Measurements from ENCODE around the gene KPNA6.
"Not testable (repeated sequence)": the region's sequence is repeated elsewhere in the genome, so short reads cannot be mapped to it uniquely, and the experiment has no call there.

Gene KPNA6

GRCh38 chr1:32116531-32116930 lies 8.7 kb downstream of the KPNA6 start:
- 92 to 95% methylated on average over 4 of the region's 4 CpGs for WGBS, 2 experiments
- Histone ChIP-seq H3K27me3 (ENCODE audit: control insufficient read depth, insufficient read depth, low read length, poor library complexity, severe bottlenecking) (no peaks in the 10 kb centered on the region), H3K9me3 (ENCODE audit: control insufficient read depth, low read length) (no peaks in the 10 kb centered on the region), H3K4me3 (ENCODE audit: insufficient read depth, low read depth, low read length) (no peak overlapping the region), H3K36me3 (ENCODE audit: control insufficient read depth, insufficient read depth, low read length) (no peaks in the 10 kb centered on the region), H3K27ac (ENCODE audit: insufficient read depth, low read depth, low read length, poor library complexity, severe bottlenecking) (no peak overlapping the region), H3K4me1 (ENCODE audit: control insufficient read depth, insufficient read depth, low read length) (no peaks in the 10 kb centered on the region)

DNA sequence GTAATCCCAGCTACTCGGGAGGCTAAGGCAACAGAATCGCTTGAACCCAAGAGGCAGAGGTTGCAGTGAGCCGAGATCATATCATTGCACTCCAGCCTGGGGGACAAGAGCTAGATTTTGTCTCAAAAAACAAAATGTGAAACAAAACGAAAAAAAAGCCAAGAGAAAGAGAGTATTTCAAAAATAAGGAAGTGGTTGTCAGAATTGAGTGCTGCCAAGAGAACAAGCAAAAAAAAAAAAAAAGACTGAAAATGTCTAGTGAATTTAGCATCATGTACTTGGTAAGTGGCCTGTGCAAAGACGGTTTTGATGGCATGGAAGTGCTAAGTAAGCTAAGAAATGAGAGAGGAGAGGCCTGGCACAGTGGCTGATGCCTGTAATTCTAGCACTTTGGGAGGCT lies 14.3 kb downstream of the KPNA6 start:
- no peaks in the 10 kb centered on the region for H3K9me3 ChIP-seq (ENCODE audit: control insufficient read depth, low read length)
- no peaks in the 10 kb centered on the region for H3K36me3 ChIP-seq (ENCODE audit: control insufficient read depth, insufficient read depth, low read length)
- no peaks in the 10 kb centered on the region for H3K27me3 ChIP-seq (ENCODE audit: control insufficient read depth, insufficient read depth, low read length, poor library complexity, severe bottlenecking)
- no peak overlapping the region for H3K27ac ChIP-seq (ENCODE audit: insufficient read depth, low read depth, low read length, poor library complexity, severe bottlenecking)
- peaks cover 5% of the 10 kb centered on the region for H3K4me1 ChIP-seq (ENCODE audit: control insufficient read depth, insufficient read depth, low read length)
- H3K4me3 ChIP-seq (ENCODE audit: insufficient read depth, low read depth, low read length): no peak overlapping the region
- WGBS, 2 experiments: 92 to 93% methylated on average over 5 of the region's 5 CpGs

DNA sequence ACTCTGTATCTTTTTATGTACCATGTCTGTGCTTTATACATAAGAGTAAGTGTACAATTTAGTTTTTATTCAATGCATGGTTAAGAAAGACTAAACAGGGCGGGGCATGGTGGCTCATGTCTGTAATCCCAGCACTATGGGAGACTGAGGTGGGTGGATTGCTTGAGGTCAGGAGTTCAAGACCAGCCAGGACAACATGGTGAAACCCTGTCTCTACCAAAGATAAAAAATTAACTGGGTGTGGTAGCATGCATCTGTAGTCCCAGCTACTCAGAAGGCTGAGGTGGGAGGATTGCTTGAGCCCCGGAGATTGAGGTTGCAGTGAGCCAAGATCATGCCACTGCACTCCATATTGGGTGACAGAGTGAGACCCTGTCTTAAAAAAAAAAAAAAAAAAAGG lies 15.5 kb downstream of the KPNA6 start:
- not testable (repeated sequence) for H3K4me3 ChIP-seq (ENCODE audit: insufficient read depth, low read depth, low read length); H3K9me3 ChIP-seq (ENCODE audit: control insufficient read depth, low read length); H3K27ac ChIP-seq (ENCODE audit: insufficient read depth, low read depth, low read length, poor library complexity, severe bottlenecking); H3K4me1 ChIP-seq (ENCODE audit: control insufficient read depth, insufficient read depth, low read length); H3K27me3 ChIP-seq (ENCODE audit: control insufficient read depth, insufficient read depth, low read length, poor library complexity, severe bottlenecking); H3K36me3 ChIP-seq (ENCODE audit: control insufficient read depth, insufficient read depth, low read length)
- 95% methylated on average over 2 of the region's 2 CpGs for WGBS, 2 experiments

DNA sequence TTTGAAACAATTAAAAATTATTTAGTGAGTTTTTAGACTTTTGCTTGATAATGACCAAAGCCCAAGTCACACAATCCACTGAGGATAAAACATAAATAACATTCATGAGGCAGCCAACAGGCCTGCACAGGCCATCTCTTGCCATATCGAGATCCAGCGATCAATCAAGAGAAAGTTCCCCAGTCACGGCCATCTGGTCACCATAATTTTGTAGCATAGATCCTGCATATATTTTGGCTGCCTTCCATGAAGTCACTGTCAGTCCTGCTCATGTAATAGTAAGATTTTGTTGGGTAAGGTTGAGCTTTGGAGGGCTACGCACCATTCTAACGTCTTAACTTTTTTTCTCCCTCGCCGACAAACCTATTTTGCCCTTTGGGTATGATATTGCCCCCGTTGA lies 17.5 kb downstream of the KPNA6 start:
- no peak overlapping the region for H3K4me3 ChIP-seq (ENCODE audit: insufficient read depth, low read depth, low read length)
- 95 to 96% methylated on average over 8 of the region's 8 CpGs for WGBS, 2 experiments

GRCh38 chr1:32126770-32127169 lies 18.9 kb downstream of the KPNA6 start:
- H3K4me3 ChIP-seq (ENCODE audit: insufficient read depth, low read depth, low read length): no peak overlapping the region

More for the DNA sequence above, 17.5 kb downstream of the KPNA6 start:
- peaks cover 8% of the 10 kb centered on the region for H3K4me1 ChIP-seq (ENCODE audit: control insufficient read depth, insufficient read depth, low read length)
- no peaks in the 10 kb centered on the region for H3K9me3 ChIP-seq (ENCODE audit: control insufficient read depth, low read length)
- H3K27ac ChIP-seq (ENCODE audit: insufficient read depth, low read depth, low read length, poor library complexity, severe bottlenecking): no peak overlapping the region
- H3K36me3 ChIP-seq (ENCODE audit: control insufficient read depth, insufficient read depth, low read length): no peaks in the 10 kb centered on the region
- no peaks in the 10 kb centered on the region for H3K27me3 ChIP-seq (ENCODE audit: control insufficient read depth, insufficient read depth, low read length, poor library complexity, severe bottlenecking)

GRCh38 chr1:32127409-32128198 lies 19.7 kb downstream of the KPNA6 start:
- Histone ChIP-seq H3K4me3 (ENCODE audit: insufficient read depth, low read depth, low read length) (no peak overlapping the region), H3K27ac (ENCODE audit: insufficient read depth, low read depth, low read length, poor library complexity, severe bottlenecking) (peak overlapping the region; percentile 26), H3K9me3 (ENCODE audit: control insufficient read depth, low read length) (no peaks in the 10 kb centered on the region), H3K4me1 (ENCODE audit: control insufficient read depth, insufficient read depth, low read length) (peaks cover 8% of the 10 kb centered on the region), H3K27me3 (ENCODE audit: control insufficient read depth, insufficient read depth, low read length, poor library complexity, severe bottlenecking) (no peaks in the 10 kb centered on the region), H3K36me3 (ENCODE audit: control insufficient read depth, insufficient read depth, low read length) (no peaks in the 10 kb centered on the region)
- 74 to 75% methylated on average over 4 of the region's 4 CpGs for WGBS, 2 experiments

More at GRCh38 chr1:32126770-32127169, 18.9 kb downstream of the KPNA6 start:
- Histone ChIP-seq H3K4me1 (ENCODE audit: control insufficient read depth, insufficient read depth, low read length) (peaks cover 8% of the 10 kb centered on the region), H3K9me3 (ENCODE audit: control insufficient read depth, low read length) (no peaks in the 10 kb centered on the region), H3K27me3 (ENCODE audit: control insufficient read depth, insufficient read depth, low read length, poor library complexity, severe bottlenecking) (no peaks in the 10 kb centered on the region), H3K36me3 (ENCODE audit: control insufficient read depth, insufficient read depth, low read length) (no peaks in the 10 kb centered on the region), H3K27ac (ENCODE audit: insufficient read depth, low read depth, low read length, poor library complexity, severe bottlenecking) (no peak overlapping the region)
- WGBS, 2 experiments: 91 to 96% methylated on average over 3 of the region's 3 CpGs

- 91 to 93% methylated on average over 1 of the region's 1 CpG for WGBS, 2 experiments
- Histone ChIP-seq H3K4me3 (ENCODE audit: insufficient read depth, low read depth, low read length) (no peak overlapping the region), H3K27ac (ENCODE audit: insufficient read depth, low read depth, low read length, poor library complexity, severe bottlenecking) (no peak overlapping the region), H3K27me3 (ENCODE audit: control insufficient read depth, insufficient read depth, low read length, poor library complexity, severe bottlenecking) (no peaks in the 10 kb centered on the region), H3K4me1 (ENCODE audit: control insufficient read depth, insufficient read depth, low read length) (peaks cover 8% of the 10 kb centered on the region), H3K9me3 (ENCODE audit: control insufficient read depth, low read length) (no peaks in the 10 kb centered on the region), H3K36me3 (ENCODE audit: control insufficient read depth, insufficient read depth, low read length) (no peaks in the 10 kb centered on the region)
Observed at GRCh38 chr1:32128479-32128878, 20.6 kb downstream of the KPNA6 start.

GRCh38 chr1:32128964-32129363 lies 21.1 kb downstream of the KPNA6 start:
- Histone ChIP-seq H3K27me3 (ENCODE audit: control insufficient read depth, insufficient read depth, low read length, poor library complexity, severe bottlenecking) (no peaks in the 10 kb centered on the region), H3K4me1 (ENCODE audit: control insufficient read depth, insufficient read depth, low read length) (peaks cover 8% of the 10 kb centered on the region), H3K27ac (ENCODE audit: insufficient read depth, low read depth, low read length, poor library complexity, severe bottlenecking) (no peak overlapping the region), H3K36me3 (ENCODE audit: control insufficient read depth, insufficient read depth, low read length) (no peaks in the 10 kb centered on the region), H3K9me3 (ENCODE audit: control insufficient read depth, low read length) (no peaks in the 10 kb centered on the region), H3K4me3 (ENCODE audit: insufficient read depth, low read depth, low read length) (no peak overlapping the region)
- 73 to 100% methylated on average over 1 of the region's 1 CpG for WGBS, 2 experiments

GRCh38 chr1:32133950-32134280 lies 26.1 kb downstream of the KPNA6 start:
- not testable (repeated sequence) for H3K4me1 ChIP-seq (ENCODE audit: control insufficient read depth, insufficient read depth, low read length); H3K4me3 ChIP-seq (ENCODE audit: insufficient read depth, low read depth, low read length); H3K27ac ChIP-seq (ENCODE audit: insufficient read depth, low read depth, low read length, poor library complexity, severe bottlenecking); H3K9me3 ChIP-seq (ENCODE audit: control insufficient read depth, low read length); H3K27me3 ChIP-seq (ENCODE audit: control insufficient read depth, insufficient read depth, low read length, poor library complexity, severe bottlenecking); H3K36me3 ChIP-seq (ENCODE audit: control insufficient read depth, insufficient read depth, low read length)
- 96 to 98% methylated on average over 8 to 9 of the region's 9 CpGs for WGBS, 2 experiments

DNA sequence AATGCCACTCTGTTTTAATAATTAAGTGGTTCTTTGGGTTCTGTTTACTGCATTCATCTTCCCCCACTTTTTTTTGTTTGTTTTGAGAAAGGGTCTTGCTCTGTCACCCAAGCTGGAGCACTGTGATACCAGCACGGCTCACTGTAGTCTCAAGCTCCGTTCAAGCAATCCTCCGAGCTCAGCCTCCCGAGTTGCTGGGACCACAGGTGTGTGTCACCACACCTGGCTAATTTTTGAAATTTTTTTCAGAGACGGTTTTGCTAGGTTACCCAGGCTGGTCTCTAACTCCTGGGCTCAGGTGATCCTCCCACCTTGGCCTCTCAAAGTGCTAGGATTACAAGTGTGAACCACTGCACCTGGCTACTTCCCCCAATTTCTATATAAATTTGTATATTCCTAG lies 29.3 kb downstream of the KPNA6 start:
- no peaks in the 10 kb centered on the region for H3K9me3 ChIP-seq (ENCODE audit: control insufficient read depth, low read length)
- no peak overlapping the region for H3K27ac ChIP-seq (ENCODE audit: insufficient read depth, low read depth, low read length, poor library complexity, severe bottlenecking)
- 92 to 95% methylated on average over 5 of the region's 5 CpGs for WGBS, 2 experiments
- H3K27me3 ChIP-seq (ENCODE audit: control insufficient read depth, insufficient read depth, low read length, poor library complexity, severe bottlenecking): no peaks in the 10 kb centered on the region
- H3K4me1 ChIP-seq (ENCODE audit: control insufficient read depth, insufficient read depth, low read length): peaks cover under 1% of the 10 kb centered on the region
- H3K4me3 ChIP-seq (ENCODE audit: insufficient read depth, low read depth, low read length): no peak overlapping the region
- H3K36me3 ChIP-seq (ENCODE audit: control insufficient read depth, insufficient read depth, low read length): no peaks in the 10 kb centered on the region

GRCh38 chr1:32138965-32139364 lies 31.1 kb downstream of the KPNA6 start:
- H3K4me1 ChIP-seq (ENCODE audit: control insufficient read depth, insufficient read depth, low read length): peaks cover 4% of the 10 kb centered on the region
- WGBS, 2 experiments: 93 to 97% methylated on average over 4 to 5 of the region's 5 CpGs
- no peak overlapping the region for H3K4me3 ChIP-seq (ENCODE audit: insufficient read depth, low read depth, low read length)
- no peak overlapping the region for H3K27ac ChIP-seq (ENCODE audit: insufficient read depth, low read depth, low read length, poor library complexity, severe bottlenecking)
- no peaks in the 10 kb centered on the region for H3K27me3 ChIP-seq (ENCODE audit: control insufficient read depth, insufficient read depth, low read length, poor library complexity, severe bottlenecking)
- no peaks in the 10 kb centered on the region for H3K9me3 ChIP-seq (ENCODE audit: control insufficient read depth, low read length)
- H3K36me3 ChIP-seq (ENCODE audit: control insufficient read depth, insufficient read depth, low read length): no peaks in the 10 kb centered on the region
